GM18873 (cell line): ENCODE data around the gene SLC46A2.

Source experiments
- ATAC-seq: cut with Tn5 transposase; IDR thresholded peaks from one replicate; pipeline ENCODE4 v1.9.1; 2021; ENCODE audit warnings: mild to moderate bottlenecking, moderate library complexity, moderate number of reproducible peaks; ENCODE audit not compliant: unreplicated experiment, low FRiP score

Gene SLC46A2, protein sequence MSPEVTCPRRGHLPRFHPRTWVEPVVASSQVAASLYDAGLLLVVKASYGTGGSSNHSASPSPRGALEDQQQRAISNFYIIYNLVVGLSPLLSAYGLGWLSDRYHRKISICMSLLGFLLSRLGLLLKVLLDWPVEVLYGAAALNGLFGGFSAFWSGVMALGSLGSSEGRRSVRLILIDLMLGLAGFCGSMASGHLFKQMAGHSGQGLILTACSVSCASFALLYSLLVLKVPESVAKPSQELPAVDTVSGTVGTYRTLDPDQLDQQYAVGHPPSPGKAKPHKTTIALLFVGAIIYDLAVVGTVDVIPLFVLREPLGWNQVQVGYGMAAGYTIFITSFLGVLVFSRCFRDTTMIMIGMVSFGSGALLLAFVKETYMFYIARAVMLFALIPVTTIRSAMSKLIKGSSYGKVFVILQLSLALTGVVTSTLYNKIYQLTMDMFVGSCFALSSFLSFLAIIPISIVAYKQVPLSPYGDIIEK

DNA sequence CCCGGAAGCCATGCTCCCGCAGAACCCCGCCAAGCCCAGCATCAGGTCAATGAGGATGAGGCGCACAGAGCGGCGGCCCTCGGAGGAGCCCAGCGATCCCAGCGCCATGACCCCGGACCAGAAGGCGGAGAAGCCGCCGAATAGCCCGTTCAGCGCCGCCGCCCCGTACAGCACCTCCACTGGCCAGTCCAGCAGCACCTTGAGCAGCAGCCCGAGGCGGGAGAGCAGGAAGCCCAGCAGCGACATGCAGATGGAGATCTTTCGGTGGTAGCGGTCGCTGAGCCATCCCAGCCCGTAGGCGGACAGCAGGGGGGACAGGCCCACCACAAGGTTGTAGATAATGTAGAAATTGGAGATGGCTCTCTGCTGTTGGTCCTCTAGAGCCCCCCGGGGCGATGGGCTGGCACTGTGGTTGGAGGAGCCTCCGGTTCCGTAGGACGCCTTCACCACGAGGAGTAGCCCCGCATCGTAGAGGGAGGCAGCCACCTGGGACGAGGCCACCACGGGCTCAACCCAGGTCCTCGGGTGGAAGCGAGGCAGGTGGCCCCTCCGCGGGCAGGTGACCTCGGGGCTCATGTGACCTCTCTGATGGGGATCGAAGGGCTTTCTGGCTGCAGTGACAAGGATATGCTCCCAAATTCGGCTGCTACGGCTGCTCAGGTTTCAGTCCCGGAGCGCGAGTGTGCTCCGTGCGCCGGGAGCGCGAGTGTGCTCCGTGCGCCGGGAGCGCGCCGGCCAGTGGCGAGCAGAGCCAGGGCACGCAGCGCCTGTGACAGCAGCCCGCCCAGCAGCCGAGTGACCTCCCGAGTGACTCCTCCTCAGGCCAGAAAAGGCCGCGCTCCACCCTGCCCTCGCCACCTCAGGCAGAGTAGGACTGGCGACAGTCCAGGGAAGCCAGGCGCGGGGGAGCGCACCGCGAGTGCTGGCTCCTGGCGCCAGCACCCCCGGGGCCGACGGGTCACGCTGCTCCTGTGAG lies at the start of gene SLC46A2:
Gene SLC46A2 (minus strand): TSS at position 771 of the 976 bp plus-strand sequence. CDS start 195 bp downstream, at position 576.
- ATAC-seq: no peak

DNA sequence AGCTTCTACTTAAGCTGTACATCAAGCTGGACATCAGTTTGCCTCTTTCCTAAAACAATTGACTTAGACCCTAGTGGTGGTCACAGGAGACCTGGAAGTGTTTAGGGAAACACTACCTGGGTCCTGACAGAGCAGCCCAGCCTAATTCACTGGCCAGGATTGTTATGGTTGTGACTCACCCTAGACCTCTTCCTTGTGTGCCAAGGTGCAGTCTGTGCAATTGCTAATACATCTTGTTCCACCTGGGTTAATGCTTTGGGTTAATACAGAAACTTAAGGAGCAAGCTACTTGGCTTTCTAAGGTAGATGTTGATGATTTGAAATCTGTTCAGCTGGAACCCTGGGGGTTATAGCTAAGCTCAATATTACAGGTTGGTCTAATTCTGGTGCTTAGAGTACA lies 48.7 kb upstream of the SLC46A2 start:
- no peak for ATAC-seq

DNA sequence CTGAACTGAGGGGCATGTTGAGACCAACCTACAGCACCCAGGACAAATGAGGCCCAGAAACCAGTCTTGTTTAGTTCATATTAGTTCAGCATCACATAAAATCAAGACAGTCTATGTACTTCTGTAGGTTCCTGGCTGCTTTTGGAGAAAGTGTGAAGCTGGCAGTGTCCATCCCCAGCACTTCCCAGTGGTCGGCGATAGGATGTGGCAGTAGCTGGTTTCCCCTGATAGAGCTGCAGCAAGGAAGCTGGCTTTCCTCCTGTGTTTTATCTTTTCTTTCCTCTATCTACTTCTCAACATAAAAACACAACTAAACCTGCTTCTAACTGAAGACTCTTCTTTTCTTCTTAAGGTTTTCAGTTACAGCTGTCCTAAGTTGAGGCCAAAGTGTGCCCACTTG lies 43.0 kb upstream of the SLC46A2 start:
- ATAC-seq: no peak

DNA sequence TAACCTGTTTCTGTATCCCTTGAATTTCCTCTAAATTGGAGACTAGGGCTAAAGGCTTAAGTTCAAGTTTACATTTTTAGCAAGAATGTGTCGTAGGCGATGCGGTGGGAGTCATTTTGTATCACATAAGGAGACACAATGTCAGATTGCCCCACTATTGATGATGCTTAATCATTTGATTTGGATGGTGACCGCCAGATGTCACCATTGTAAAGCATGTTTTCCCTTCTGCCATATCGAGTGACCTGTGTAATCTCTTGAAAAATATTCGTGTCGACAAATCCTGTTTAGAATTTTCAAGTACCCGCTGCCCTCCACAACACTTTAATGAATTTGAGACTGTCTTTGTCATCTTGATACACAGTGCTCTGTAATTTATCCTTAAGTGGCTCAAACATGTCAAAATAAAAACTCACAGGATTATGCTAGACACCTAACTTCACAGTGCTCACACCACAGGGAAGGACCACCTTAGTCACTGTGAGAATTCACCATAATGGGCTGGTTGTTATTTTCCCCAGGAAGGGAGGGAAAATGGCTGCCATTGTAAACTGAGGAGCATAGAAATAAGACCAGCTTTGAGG lies 34.5 kb upstream of the SLC46A2 start:
- no peak for ATAC-seq

DNA sequence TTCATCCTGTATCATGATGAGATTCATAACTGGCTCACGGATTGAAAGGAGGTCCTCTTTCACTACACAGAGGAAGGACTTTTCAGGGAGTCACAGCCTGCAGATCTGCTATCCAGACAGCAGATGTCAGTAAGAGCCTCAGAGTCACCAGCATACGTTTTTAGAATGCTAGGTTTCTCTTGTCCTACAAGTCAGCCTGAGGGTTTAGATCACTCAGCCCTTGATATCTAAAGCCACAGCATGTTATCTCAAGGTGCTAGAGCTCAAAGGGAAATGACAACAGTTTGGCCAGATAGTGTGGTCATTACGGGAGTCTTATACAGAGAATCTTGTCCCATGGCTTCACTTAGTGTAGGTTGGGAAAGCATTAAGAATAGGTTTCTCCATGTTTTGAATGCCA lies 30.9 kb upstream of the SLC46A2 start:
- no peak for ATAC-seq

DNA sequence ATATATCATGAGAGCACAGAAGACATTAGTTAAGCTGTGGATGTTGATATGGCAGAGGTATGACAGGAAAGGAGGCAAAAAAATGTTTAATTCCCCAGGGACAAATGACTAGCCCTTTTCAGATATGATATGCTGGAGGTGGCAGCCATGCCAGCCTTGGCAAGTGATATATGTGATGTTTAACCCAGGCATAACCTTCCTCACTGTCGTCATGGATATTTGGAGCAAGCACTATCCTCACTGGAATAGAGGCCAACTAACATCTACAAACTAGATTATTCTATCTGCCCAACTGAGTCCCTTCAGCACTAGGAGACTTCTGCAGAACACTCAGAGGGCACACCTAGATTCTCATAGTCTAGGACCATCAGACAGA lies 27.3 kb upstream of the SLC46A2 start:
- no peak for ATAC-seq

DNA sequence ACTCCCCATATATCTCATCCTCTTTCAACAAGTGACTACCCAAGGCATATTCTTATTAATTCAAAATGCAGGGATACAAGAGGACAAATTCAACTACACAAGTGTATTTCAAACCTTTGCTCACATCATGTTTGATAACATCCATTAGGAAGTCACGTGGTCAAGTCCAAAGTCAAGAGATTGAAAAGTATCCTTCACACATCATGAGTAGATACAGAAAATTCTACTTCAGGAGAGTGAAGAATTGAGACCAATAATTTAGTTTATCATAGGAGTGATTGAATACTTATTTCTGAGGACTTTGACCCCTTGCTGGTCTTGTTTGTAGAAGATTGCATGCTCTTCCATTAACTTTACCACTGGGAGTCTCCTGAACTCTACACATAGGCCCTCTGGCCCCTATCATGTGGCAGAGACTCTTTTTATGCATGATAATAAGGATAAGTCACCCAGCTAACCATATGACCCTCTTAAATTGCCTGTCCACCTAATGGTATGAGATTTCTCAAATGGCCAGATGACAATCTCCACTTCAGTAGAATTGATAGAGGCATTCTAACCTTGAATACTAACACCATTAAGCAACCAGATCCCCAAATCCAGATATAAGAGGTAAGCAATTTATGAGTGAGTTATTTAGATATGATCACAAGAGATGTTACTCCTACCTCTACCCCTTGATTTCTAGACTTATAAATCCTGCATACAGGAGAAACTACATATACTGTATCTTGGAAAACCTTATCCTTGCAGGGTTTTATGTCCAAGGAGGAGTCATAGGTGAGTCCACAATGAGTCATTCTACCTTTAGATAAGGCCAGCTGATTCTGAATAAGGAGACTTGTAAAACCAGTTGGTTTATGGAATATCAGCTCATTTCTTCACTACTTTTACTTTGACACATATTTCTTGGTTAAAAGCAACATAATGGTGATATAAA lies 26.6 kb upstream of the SLC46A2 start:
- no peak for ATAC-seq

DNA sequence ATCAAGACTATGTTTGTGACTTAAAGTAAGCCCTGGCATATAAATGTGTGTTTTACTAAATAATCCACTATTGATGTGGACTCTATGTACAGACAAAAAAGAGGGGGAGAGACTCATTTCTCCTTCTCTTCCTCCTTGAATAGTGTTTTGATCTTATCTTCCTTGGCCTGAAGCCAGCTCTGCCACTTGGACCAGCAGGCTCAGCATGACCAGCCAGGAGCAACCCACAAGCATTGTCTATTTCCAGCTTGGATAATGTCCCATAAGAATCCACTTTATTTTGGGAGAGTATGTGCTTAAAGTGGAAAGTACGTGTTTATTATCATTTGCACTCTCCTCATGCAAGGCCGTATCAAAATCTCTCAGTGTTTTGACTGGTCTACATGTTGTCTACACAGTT lies 23.8 kb upstream of the SLC46A2 start:
- ATAC-seq: no peak

DNA sequence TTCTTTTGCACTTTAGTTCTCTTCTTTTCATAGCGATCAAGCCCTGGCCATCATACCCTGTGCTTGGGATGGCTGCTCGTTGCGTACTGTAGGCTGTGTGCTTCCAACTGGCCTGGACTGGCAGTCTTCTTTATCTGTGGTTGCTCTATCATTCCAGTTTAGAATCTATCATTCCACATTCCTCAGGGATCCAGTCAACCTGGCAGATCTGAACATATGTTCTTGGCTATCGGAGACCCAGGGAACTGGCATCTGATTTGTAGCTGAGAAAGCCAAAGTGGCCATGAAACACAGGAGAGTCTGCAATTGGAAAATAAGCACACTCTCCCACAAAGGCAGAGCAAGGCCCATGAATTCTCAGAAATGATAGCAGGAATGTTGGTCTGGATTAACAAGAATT lies 22.6 kb upstream of the SLC46A2 start:
- no peak for ATAC-seq

DNA sequence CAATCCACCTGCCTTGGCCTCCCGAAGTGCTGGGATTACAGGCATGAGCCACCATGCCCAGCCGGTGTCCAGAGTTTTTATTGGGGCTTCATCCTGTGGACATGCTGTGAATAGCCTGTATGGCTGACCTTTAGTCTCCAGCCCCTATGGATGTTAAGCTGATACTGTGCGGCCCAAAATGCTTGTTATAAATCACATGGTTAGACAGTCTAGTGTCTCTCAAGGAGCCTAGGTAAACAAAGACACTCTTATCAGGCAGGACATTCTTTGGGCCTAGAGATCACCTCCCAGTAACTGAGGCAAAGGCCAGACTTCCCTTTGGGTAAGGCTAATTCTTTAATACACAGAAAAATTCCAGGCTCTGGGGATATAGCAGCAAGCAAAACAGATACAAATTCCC lies 22.0 kb upstream of the SLC46A2 start:
- no peak for ATAC-seq

DNA sequence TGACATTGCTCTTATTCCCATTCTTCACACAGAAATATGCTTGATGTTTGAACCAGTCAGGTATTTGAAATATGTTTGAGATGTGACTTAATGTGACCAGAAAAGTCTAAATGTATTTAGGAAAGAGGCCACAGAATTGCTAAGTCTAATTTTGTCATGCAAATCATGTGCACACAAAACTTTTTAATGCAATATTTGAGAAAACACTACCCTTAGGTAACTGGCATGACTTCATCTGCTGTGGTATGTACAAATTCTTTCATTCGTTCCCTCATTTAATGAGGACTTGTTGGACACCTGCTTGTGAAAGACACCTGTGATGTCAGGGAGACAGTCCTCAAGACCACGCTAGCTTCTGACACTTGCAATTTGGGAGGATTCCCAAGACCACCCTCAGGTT lies 21.1 kb upstream of the SLC46A2 start:
- no peak for ATAC-seq

DNA sequence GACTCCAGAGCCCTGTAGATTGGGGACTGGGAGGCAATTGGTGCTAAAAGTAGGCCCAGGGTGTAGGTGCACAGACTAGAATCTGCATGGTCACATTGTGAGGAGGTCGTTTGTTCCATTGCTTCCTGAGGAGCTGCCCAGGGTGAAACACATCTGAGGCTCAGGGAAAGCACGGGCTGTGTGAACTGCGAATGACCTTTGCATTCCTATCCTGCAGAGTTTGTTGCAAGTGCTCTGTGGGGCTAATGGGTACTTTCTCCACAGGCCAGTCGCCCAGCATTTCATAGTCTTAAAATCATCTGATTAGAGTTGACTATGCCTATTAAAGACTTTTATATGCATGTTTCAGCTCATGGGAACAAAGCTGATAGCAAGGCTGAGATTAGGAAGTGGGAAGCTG lies 14.4 kb upstream of the SLC46A2 start:
- no peak for ATAC-seq

DNA sequence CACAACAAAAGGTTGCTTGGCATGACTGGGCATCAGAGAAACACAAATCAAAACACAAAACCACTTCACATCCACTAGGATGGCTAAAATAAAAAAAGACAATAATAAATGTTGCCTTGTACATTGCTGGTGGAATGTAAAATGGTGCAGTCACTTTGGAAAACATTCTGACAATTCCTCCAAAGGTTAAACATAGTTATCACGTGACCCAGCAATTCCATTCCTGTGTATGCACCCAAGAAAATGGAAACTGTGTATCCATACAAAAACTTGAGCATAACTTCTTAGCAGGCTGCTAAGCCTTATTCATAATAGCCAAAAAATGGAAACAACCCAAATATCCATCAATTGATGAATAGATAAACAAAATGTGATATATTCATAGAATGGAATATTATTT lies 10.2 kb upstream of the SLC46A2 start:
- no peak for ATAC-seq

DNA sequence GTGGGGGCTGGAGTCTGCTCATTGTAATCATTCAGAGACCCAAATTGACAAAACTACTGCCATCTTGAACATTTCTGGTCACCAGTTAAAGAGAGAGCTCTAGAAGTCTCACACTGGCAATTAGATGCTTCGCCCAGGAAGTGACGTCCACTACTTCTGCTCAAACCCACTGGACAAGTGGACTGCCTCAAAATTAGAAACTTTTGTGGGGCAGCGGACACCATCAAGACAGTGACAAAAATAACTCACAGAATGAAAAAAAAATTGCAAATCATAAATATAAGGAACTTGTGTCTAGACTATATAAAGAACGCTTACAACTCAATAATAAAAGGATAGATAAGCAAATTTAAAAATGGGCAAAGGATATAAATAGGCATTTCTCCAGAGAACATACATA lies 9.8 kb upstream of the SLC46A2 start:
- no peak for ATAC-seq

DNA sequence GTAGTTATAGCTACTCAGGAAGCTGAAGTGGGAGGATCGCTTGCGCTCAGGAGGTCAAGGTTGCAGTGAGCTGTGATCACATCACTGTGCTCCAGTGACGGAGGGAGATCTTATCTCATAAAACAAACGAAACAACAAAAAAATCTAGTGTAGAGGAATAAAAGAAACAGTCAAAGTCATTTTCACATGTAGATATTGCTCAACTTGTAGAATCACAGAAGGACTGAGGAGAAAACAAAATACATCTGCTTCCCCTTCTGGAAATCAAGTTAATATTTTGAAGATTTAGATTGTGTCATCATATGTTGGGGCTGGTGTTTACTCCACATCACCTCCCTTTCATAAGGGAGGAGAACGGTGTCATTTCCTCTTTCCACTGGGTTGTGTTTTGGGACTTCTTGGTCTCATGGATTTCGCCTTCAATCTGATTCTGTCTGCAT lies 8.2 kb upstream of the SLC46A2 start:
- ATAC-seq: no peak

DNA sequence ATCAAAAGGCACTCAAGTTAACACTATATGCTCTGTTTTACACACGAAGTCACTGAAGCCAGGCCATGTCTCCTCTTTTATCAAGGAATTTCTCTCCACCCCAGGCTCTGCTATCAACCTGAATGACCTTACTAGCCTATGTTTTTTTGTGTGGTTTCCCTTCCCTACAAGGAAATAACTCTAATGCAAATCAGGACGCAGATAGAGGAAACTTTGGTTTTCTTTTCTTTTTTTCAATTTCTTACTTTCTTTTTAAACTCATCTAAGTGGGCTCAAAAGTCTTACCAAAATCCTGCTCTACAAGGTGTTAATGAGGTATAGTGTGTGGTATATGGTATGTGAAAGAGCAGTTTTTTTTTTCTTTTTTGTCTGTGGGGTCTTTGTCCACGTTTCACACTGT lies 5.5 kb upstream of the SLC46A2 start:
- ATAC-seq: no peak

DNA sequence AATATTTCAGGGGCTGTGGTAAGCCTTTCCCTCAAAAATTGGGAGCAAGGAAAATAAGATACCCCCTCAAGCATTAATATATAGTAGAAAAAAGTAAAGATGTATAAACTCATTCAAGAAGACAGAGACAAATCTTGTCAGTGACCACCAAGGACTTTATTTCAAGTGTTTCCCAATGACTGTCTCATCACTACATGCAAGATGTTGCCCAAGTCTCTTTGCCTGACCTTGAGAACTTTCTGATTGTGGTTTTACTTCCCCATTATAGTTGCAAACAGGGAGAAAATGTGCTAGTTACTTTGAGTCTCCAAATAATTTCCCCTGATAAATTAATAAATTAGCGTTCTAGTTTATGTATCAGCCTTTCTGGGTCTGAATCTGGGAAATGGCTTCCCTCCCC lies 4.0 kb upstream of the SLC46A2 start:
- ATAC-seq: no peak

DNA sequence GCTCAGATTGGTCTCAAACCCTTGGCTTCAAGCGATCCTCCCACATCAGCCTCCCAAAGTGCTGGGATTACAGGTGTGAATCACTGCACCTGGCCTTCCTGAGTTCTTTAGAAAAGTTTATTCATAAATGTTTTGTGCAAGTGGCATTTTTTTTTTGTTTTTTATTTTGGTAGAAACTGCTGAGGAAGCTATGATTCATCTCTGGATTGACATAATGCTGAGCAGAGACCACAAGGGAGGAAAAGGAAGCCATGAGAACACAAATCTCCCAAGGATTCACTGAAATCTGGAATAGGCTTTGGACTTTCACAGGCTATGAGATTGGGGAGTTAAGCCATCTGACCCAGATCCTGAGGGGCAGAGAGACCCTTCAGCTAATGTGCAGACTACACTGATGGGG lies 3.4 kb upstream of the SLC46A2 start:
- no peak for ATAC-seq

DNA sequence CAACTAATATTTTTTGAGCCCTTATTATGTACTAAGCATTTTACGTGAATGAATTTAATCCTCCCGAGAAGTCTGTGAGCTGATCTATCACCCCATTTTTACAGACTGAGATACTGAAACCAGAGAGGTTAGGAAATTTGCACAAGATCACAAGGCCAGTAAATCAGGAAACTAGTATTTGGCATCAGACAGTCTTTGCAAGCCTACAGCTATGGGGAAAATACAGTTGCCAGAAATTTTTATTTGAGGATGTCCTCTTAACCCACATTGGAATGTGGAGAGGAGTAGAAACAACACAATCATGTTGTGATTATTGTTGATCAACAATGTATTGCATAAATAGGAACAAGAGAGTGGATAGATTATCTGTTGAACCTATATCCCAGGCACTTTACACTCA lies 2.3 kb upstream of the SLC46A2 start:
- no peak for ATAC-seq

DNA sequence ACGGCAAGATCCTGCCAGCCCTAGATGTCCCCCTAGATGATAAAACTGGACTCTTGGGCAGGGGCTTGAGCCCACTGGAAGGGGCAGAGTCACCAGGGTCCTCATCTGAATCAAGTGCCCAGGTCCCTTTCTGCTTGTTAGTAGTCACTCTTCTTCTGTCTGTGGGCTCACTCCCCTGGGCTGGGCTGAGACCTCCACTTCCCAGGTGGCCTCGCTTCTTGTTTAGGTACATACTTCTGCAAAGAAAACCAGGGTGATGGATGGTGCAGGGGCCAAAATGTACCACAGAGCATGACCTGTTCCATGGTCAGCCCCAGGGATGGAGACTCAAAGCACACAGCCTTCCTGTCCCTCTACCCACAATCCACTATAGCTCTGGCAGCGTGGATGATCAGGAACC lies 845 bp upstream of the SLC46A2 start:
- no peak for ATAC-seq
